NK-92 (cell line): ENCODE results near the gene ABHD15.

Source experiments
- DNase-seq: peaks from one replicate; lab custom pipeline; 2025; ENCODE audit not compliant: unreplicated experiment; lab: John Stamatoyannopoulos, UW

The ABHD15 gene

DNA sequence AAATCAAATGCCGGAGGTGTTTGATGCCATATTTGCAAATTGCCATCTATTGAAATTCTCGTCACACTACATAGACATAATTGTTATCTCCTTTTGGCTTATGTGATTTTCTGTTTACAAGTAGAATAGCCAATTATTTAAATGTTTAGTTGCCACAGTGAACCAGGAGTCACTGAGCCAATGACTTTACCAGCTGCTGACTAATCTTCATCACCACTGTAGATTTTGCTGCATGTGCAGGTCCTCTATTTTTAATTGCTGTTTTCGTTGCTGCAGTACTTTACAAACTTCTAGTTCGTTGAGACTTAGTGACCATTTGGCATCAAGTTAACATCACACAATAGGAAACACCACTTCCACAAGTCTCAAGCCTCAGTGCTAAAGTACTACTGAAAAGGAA lies 22.8 kb downstream of the ABHD15 start:
- DNase-seq = no peak

DNA sequence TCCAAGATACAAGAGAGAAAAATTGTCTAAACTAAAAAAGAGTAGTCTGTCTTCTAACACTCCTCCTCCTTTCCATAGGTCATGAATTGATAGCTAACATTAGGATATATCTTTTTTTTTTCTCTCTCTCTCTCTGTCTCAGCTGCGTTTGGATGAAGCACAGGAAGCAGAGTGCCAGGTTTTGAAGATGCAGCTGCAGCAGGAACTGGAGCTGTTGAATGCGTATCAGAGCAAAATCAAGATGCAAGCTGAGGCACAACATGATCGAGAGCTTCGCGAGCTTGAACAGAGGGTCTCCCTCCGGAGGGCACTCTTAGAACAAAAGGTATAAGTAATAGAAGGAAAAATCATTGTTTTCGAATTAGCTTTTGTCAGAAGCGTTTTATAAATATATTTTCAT lies 32.9 kb downstream of the ABHD15 start:
- no peak for DNase-seq

DNA sequence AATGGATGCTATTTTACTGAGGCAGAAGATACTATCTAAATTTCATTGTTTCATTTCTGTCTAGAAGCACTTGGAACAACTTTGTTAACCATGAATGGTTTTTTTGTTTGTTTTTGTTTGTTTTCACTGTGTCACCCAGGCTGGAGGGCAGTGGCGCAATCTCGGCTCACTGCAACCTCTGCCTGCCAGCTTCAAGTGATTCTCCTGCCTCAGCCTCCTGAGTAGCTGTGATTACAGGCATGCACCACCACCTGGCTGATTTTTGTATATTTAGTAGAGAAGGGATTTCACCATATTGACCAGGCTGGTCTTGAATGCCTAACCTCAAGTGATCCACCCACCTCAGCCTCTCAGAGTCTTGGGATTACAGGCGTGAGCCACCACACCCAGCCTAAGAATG lies 40.5 kb downstream of the ABHD15 start:
- no peak for DNase-seq

GRCh38 chr17:29524692-29525091 lies 42.1 kb downstream of the ABHD15 start:
- no peak for DNase-seq

DNA sequence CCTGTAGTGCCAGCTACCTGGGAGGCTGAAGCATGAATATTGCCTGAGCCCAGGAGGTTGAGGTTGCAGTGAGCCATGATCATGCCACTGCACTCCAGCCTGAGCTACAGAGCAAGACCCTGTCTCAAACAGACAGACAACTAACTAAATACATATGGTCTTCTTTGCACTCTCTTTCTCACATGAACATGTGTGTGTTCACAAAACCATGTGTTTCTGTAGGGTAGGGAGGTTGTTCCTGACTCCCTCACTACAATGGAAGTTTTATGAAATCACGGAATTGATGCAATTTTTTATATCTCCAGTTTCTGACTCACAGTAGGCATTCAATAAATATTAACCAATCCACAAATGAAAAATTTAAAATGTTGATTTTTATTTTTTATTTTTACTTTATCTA lies 48.5 kb downstream of the ABHD15 start:
- DNase-seq = no peak

DNA sequence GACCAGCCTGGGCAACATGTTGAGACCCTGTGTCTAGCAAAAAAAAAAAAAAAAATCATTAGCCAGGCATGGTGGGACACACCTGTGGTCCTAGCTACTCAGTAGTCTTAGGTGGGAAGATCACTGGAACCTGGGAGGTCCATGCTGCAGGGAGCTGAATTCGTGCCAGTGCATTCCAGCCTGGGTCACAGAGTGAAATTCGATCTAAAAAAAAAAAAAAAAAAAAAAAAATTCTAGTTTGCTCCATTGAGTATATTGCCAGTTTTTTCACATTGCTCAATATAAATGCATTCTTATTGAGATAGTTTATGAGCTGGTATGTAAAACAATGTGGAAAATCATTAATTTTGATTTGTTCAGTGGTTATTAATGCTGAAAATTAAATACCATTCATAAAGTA lies 52.0 kb downstream of the ABHD15 start:
- no peak for DNase-seq

- DNase-seq = no peak
These were observed 55.9 kb downstream of the ABHD15 start for GRCh38 chr17:29510953-29511352.
